ENCODE measurements around the gene SEMA7A.

Gene SEMA7A

DNA sequence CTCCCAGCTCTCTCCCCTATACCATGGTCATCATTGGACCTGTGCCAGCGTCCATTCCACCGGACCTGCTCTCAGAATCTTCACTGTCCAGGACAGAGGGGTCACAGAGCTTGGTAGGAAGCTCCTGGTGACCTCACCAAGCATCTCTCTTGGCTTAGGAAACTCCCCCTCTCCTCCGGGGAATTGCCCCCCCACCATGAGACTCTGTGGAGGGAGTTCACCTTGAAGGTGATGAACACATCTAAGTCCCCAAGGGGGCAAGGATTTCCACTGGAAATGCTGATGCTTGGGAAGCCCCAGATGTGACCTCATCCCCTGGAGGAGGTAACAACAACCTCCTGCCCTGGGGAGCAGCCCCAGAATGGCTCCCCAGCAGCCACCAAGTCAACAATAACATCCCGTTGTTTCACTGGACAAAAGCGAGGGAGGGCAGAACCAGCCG is 3.2 kb downstream of the SEMA7A start:
- no peak for DNase-seq (ENCODE audit: low read depth)

- no peak for DNase-seq (ENCODE audit: low read depth)
Observed at GRCh38 chr15:74429781-74430400, 3.9 kb downstream of the SEMA7A start.

- DNase-seq (ENCODE audit: low read depth): no peak
Observed at GRCh38 chr15:74428970-74429780, 4.6 kb downstream of the SEMA7A start.

DNA sequence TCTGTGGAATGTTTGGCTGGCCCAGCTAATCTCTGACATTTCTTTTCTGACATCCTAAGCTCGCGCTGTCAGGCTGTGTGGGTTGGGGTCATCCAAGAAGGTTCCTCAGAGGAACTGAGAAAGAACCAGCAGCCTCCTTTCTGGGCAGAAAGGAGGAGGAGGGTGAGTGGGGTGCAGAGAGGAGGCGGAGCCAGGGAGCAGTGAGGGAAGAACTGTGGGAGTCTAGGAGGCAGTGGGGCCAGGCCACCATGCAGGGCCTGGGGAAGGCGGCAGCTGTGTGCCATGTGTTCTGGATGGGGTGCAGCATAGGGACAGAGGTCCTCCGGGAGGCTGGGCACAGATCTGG is 5.3 kb downstream of the SEMA7A start:
- DNase-seq (ENCODE audit: low read depth): no peak

DNA sequence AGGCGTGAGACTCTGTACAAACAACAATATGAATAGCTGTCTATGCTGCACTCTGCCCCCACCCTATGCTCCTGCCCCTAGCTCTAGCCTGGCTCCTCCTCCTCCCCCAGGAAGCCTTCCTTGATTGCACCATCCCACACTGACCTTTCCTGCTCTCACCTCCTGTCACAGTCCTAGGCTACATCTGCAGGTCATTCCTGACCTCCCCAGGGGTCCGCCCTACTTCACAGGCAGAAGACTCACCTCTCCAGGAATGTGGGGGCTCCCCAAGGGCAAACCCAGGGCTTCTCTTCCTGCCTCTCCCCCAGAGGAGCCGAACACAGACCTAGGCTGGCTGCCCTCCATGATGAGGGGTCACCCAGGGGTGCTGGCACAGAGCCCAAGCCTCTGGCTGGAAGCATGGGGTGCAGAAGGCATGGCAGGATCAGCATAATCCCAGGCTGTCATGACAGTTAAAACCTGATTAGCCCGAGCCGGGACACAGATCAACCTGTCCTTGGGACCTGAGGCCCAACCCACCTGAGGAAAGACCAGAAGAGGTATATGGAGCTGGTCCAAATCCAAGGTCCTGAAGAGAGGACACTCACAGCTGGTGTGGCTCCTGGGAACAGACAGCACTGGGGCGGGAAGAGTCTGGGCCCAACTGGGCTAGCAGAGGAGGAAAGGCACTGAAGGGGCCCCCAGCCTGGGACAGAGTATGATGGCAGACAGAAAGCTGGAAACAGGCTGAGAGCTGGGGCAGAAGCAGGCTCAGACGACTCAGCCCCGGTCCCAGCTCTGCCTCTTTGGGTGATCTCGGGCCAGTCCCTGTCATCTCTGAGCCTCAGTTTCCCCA is 5.9 kb downstream of the SEMA7A start:
- no peak for DNase-seq (ENCODE audit: low read depth)

GRCh38 chr15:74426404-74427281 is 7.1 kb downstream of the SEMA7A start:
- DNase-seq (ENCODE audit: low read depth): no peak

DNA sequence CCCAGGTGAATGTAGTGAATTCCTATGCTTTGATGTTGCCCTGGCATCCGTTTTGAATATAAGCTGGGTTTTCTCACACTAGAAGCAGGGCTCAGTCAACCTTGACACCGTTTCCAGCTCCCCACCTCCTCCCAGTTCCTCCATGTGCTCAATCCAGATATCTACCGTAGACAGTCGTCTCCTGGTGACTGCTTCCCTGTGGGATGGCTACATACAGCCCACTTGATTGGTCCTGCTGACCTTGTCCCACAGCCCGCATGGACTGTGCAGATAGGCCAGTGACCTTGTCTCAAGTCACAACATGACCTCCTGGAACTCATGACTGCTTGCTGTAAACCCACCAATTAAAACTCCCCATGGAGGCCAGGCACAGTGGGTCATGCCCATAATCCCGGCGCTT is 8.1 kb downstream of the SEMA7A start:
- DNase-seq (ENCODE audit: low read depth): no peak

- DNase-seq (ENCODE audit: low read depth): no peak
Observed at GRCh38 chr15:74424901-74425528, 8.7 kb downstream of the SEMA7A start.

DNA sequence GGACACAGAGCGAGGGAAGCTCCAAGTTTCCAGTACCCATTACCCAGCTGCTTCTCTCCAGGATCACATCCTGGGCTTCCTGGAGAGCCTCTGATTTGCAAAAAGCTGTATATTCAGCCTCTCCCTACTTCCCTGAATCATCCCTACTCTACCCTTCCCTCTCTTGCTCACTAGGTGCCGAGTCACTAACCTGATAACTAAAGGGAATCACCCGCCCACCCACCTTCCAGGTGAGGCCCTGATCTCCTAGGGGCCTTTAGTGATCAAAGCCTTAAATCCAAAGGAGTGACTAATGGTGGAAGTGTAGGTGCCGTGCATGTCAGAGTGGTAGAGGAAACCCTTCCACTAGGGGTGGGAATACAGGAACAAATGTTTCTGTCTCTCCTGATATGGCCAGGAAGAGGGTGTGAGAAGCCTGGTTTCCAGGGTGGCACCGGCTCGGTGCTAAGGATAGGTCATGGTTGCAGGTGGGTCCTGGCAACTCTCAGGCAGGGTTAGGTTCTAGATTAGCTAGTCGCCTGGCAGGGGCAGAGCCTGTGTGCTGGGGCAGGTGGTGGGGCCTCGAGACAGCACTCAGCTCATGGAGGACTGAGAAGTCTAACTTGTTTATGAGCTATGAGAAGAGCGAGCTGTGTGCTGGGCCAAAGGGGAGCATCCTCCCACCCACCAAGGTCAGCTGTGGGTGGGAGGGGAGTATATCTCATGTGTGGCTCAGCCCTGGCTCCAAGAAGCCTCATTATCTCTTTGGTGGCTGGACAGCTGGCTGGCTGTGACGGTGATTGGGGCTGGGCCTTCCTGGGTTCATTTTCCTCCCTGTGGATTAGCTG is 10.1 kb downstream of the SEMA7A start:
- DNase-seq (ENCODE audit: low read depth): no peak

DNA sequence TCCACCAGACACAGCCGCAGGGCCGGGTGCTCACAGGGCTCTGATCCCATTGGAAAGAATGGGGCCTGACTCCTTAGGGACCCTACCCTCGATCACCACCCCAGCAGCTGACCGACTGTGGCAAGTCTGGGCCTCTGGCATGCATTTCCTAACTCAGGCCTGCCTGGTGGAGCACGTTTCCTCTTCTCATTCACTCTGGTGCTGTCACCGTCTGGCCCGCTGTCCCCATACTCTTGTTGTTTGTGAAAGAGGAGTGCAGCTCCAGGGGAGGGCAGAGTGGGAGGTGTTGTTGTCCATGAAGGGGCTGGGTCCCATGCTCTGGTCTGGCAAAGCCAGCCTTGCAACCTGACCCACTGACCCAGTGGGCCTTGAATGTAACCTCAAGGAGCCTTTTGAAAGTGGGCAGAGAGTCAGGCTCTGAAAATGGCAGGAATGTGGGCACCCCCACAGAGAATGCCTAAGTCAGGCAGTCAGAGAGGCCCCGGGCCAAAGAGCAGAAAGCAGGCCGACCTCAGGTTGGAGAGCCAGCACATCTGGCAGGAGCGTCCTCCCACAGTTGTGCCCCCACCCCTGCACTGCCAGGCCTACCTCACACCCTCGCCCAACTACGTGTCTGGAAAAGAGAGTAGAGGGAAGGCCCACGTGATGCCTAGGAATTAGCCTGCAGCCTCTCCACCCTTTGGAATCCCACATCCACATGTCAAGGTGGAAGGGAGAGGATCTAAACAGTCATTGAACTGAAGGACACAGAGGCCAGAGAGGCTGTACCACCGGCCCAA is 10.9 kb downstream of the SEMA7A start:
- DNase-seq (ENCODE audit: low read depth): no peak

GRCh38 chr15:74422265-74422651 is 11.5 kb downstream of the SEMA7A start:
- DNase-seq (ENCODE audit: low read depth): no peak

- DNase-seq (ENCODE audit: low read depth): no peak
Observed at GRCh38 chr15:74421302-74422245, 12.2 kb downstream of the SEMA7A start.

DNA sequence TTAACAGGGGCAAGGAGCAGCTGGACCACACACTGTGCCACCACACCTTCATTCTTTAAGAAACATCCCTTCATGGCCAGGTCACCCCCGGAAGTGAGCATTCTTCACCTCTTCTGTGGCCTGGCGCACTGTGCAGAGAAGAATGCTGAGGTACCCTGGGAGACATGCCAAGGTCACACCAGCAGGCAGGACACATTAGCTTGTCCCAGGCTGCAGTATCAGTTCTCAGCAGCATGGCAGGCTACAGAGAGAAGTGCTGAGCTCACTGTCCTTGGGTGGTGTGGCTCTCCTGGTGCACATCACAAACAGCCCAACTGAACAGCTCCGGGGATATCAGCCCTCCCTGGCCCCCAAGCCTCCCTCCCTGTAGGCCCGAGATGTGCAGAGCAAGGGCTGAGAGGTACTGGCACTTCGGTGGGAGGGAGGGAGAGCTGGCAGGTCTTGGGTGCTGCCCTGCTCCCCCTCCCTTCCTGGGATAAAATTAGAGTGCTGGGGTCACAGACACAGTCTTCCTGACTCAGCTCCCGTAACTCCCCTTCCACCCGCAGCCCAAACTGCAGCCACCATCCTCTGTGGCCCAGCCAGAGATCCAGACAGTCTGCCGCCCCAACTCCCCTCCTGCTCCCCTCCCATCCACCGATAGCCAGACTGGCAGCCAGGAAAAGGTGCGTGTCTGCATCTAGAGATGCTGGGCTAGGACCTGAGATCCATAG is 13.4 kb downstream of the SEMA7A start:
- no peak for DNase-seq (ENCODE audit: low read depth)

DNA sequence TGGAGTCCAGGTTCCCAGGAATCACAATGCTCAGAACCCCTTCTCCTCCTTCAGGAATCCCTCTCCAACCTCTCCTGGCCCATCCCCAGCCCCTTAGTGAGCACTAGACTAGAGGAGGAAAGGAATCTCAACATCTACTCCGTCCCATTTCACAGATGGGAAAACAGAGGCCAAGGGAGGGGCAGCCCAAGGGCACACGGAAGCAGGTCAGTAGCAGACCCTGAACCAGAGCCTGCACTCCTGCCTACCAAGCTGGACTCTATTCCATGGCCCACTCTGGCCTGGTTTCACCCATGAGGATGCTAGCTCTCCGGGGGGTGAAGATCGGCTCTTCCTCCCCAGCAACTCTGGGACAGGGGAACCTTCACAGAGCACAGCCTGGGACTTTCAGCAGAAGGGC is 14.3 kb downstream of the SEMA7A start:
- no peak for DNase-seq (ENCODE audit: low read depth)

GRCh38 chr15:74418575-74419338 is 15.0 kb downstream of the SEMA7A start:
- DNase-seq (ENCODE audit: low read depth): no peak

DNA sequence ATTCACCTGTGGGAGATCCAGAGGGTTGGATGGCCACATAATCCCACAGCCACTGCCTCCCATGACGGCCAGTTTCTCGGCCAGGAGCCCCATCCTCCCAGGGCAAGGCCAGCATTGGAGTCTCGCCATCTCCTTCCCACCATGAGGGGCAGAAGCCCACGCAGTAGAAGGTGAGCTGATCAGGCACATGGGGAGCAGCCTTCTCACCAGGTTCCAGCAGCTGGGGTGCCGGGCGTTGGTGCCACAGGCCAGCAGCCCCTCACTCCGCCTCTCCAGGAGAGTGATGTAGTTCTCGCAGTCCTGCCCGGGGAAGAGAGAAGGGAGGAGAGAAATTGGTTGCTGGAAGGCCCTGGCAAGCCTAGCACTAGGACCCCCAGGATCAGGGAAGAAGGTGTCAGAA is 16.1 kb downstream of the SEMA7A start:
- DNase-seq (ENCODE audit: low read depth): no peak

- DNase-seq (ENCODE audit: low read depth): no peak
Observed at GRCh38 chr15:74417225-74417624, 16.5 kb downstream of the SEMA7A start.

Measured in activated T-helper 9 cell treated with anti-CD3 and anti-CD28 coated beads, Interleukin-2, amount 50 U/mL, for 16 hours (primary cell).